ENCODE data around the gene HBE1. TPM values are rescaled to one million over a fixed set of nuclear protein-coding genes. Genes with fewer than 3 reads are reported as not detected.

HBE1 gene
- total and polyA plus RNA-seq, 9 of the 15 experiments (the other 6 are each of a cell fraction or from before 2014, with no cell fraction given): 612 to 10,250 (median 2,181) TPM

DNA sequence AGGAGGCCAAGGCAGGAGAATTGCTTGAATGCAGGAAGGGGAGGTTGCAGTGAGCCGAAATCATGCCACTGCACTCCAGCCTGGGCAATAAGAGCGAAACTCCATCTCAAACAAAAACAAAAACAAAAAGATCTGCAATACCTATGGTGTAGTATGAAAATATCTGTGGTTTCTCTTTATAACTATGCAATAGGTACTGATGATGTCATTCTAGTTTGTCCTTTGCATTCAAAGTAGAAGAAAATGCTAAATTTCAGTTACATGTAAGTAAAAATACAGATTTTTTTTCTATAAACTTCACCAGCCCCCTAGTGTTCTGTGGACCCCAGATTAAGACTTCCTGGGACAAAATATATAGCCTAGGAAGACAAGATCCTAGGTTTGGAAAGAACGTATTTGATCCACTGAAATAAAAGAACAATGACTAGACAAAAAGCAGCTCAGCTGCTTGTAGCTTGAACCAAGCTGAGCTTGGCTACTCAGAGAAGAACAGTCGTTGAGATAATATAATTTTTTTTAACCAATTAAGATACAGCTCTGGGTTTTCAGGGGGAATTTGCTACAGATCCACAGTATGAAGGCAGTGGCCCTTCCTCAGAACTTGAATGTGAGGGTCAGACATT lies 2.8 kb upstream of the HBE1 start (continued):
- TF ChIP-seq SRSF1 (IDR thresholded peaks at IDR 0.05; ENCODE audit: low read depth, low read length) (no peak), JUND (IDR thresholded peaks at IDR 0.05; ENCODE audit: borderline replicate concordance, low read depth, low read length) (peak; percentile 31; the same call in 1 of the 2 replicates), JUND (tag; IDR thresholded peaks at IDR 0.05; ENCODE audit: borderline replicate concordance, low read depth, low read length) (peak; percentile 52; the same call in 2 of the 3 replicates), C11orf30 (IDR thresholded peaks at IDR 0.05; ENCODE audit: low read depth) (peak; percentile 88), SAFB2 (IDR thresholded peaks at IDR 0.05; ENCODE audit: borderline replicate concordance, low read depth, low read length, severe bottlenecking) (no peak), E2F5 (CRISPR knock-in tag; IDR thresholded peaks at IDR 0.05) (no peak), ZNF165 (CRISPR knock-in tag; IDR thresholded peaks at IDR 0.05; ENCODE audit: borderline replicate concordance) (no peak), PYGO2 (tag; IDR thresholded peaks at IDR 0.05) (no peak), NCOA6 (IDR thresholded peaks at IDR 0.05) (no peak), MYBL2 (IDR thresholded peaks at IDR 0.05; ENCODE audit: low read depth) (no peak), MYBL2 (CRISPR knock-in tag; IDR thresholded peaks at IDR 0.05; ENCODE audit: borderline replicate concordance) (no peak), ELK1 (CRISPR knock-in tag; IDR thresholded peaks at IDR 0.05) (no peak), ZNF280A (IDR thresholded peaks at IDR 0.05; ENCODE audit: low read depth, partially characterized antibody) (no peak), SMARCA4 (IDR thresholded peaks at IDR 0.05) (peak; percentile 33; the same call in 1 of the 2 replicates), PTBP1 (IDR thresholded peaks at IDR 0.05; ENCODE audit: low read depth, low read length) (no peak), ZNF408 (CRISPR knock-in tag; IDR thresholded peaks at IDR 0.05; ENCODE audit: low read depth) (no peak), ATF7 (IDR thresholded peaks at IDR 0.05) (peak; percentile 87), CUX1 (CRISPR knock-in tag; IDR thresholded peaks at IDR 0.05) (0 out of 2 replicates have a peak, but pooled peaks have one; percentile 42)

Measured in K562 (cell line).